GM06990 (cell line): ENCODE results near the gene SCD5.

Experiments
- DNase-seq: peaks from one replicate; pipeline ENCODE4 v3.0.0-alpha.2; 2011; ENCODE audit not compliant: insufficient read length; ENCODE audit errors: extremely low read depth
- H3K27me3 ChIP-seq: replicated peaks from 2 replicates; pipeline ENCODE4 v1.6.0; 2011; ENCODE audit warnings: low read length; ENCODE audit not compliant: control insufficient read depth, insufficient read depth
- H3K36me3 ChIP-seq: 2 replicates; pipeline ENCODE4 v1.5.1; 2011; ENCODE audit warnings: low read length; ENCODE audit not compliant: control insufficient read depth, insufficient read depth
- H3K4me3 ChIP-seq: replicated peaks from 2 replicates; pipeline ENCODE4 v1.5.1; 2011; ENCODE audit warnings: low read depth, mild to moderate bottlenecking, control low read depth, low read length
- CTCF ChIP-seq: IDR thresholded peaks from 2 replicates; pipeline ENCODE4 v1.5.1; 2011; ENCODE audit warnings: low read length, control low read depth, mild to moderate bottlenecking, inconsistent platforms; ENCODE audit not compliant: insufficient read depth, poor library complexity, severe bottlenecking

The SCD5 gene

GRCh38 chr4:82623121-82623683, 175.4 kb downstream of the SCD5 start:
- DNase-seq = no peak
- H3K27me3 ChIP-seq = no peaks in the 10 kb centered on the region; the same call in 1 of the 2 replicates
- H3K36me3 ChIP-seq = no peaks in the 10 kb centered on the region
- TF ChIP-seq CTCF = no peak
- no peak overlapping the region for H3K4me3 ChIP-seq

- Histone ChIP-seq H3K4me3 (no peak overlapping the region), H3K27me3 (no peaks in the 10 kb centered on the region; the same call in 1 of the 2 replicates), H3K36me3 (no peaks in the 10 kb centered on the region)
- DNase-seq = no peak
- no peak for TF ChIP-seq CTCF
Observed at GRCh38 chr4:82621251-82621650, 177.3 kb downstream of the SCD5 start.

GRCh38 chr4:82620126-82620735, 178.4 kb downstream of the SCD5 start:
- DNase-seq = no peak
- no peak for TF ChIP-seq CTCF
- Histone ChIP-seq H3K27me3 (no peaks in the 10 kb centered on the region; the same call in 1 of the 2 replicates), H3K36me3 (no peaks in the 10 kb centered on the region), H3K4me3 (no peak overlapping the region)

- Histone ChIP-seq H3K36me3 (no peaks in the 10 kb centered on the region), H3K4me3 (no peak overlapping the region), H3K27me3 (no peaks in the 10 kb centered on the region; the same call in 1 of the 2 replicates)
- no peak for TF ChIP-seq CTCF
- DNase-seq = no peak
Observed at GRCh38 chr4:82618103-82618720, 180.4 kb downstream of the SCD5 start.

- TF ChIP-seq CTCF = no peak
- Histone ChIP-seq H3K27me3 (no peaks in the 10 kb centered on the region; the same call in 1 of the 2 replicates), H3K36me3 (no peaks in the 10 kb centered on the region), H3K4me3 (no peak overlapping the region)
- DNase-seq = no peak
Observed at GRCh38 chr4:82614838-82615449, 183.7 kb downstream of the SCD5 start.
